NCI-H1417 treated with DMSO at 0.1 percent for 48 hours (cell line): ENCODE data around the gene BOC.

Experiments
- DNase-seq: peaks from one replicate; lab custom pipeline; 2025; lab: John Stamatoyannopoulos, UW

Gene BOC

GRCh38 chr3:113222451-113223086, 11.2 kb downstream of the BOC start:
- no peak for DNase-seq

GRCh38 chr3:113223475-113224281, 12.3 kb downstream of the BOC start:
- no peak for DNase-seq

- DNase-seq, result no peak
Measured at GRCh38 chr3:113225286-113225685, 13.9 kb downstream of the BOC start.

GRCh38 chr3:113226491-113226890, 15.1 kb downstream of the BOC start:
- DNase-seq, result no peak

GRCh38 chr3:113227146-113227545, 15.8 kb downstream of the BOC start:
- DNase-seq, result no peak

GRCh38 chr3:113228498-113229286, 17.3 kb downstream of the BOC start:
- DNase-seq, result no peak

- no peak for DNase-seq
Measured at GRCh38 chr3:113231391-113231790, 20.0 kb downstream of the BOC start.

GRCh38 chr3:113231827-113232253, 20.5 kb downstream of the BOC start:
- DNase-seq, result peak; percentile 39

GRCh38 chr3:113232342-113232741, 21.0 kb downstream of the BOC start:
- DNase-seq, result no peak

- DNase-seq, result no peak
Measured at GRCh38 chr3:113233497-113233896, 22.1 kb downstream of the BOC start.

GRCh38 chr3:113234028-113234427, 22.7 kb downstream of the BOC start:
- DNase-seq, result no peak

- no peak for DNase-seq
Measured at GRCh38 chr3:113234688-113235260, 23.4 kb downstream of the BOC start.

GRCh38 chr3:113238503-113238902, 27.1 kb downstream of the BOC start:
- no peak for DNase-seq

- no peak for DNase-seq
Measured at GRCh38 chr3:113240841-113241240, 29.5 kb downstream of the BOC start.

GRCh38 chr3:113241292-113242095, 30.1 kb downstream of the BOC start:
- no peak for DNase-seq

GRCh38 chr3:113242096-113242581, 30.8 kb downstream of the BOC start:
- DNase-seq, result no peak

GRCh38 chr3:113243071-113243470, 31.7 kb downstream of the BOC start:
- DNase-seq, result no peak

- DNase-seq, result no peak
Measured at GRCh38 chr3:113243846-113244245, 32.5 kb downstream of the BOC start.

GRCh38 chr3:113245761-113246161, 34.4 kb downstream of the BOC start:
- no peak for DNase-seq

GRCh38 chr3:113247068-113247467, 35.7 kb downstream of the BOC start:
- no peak for DNase-seq

- no peak for DNase-seq
Measured at GRCh38 chr3:113247675-113248458, 36.5 kb downstream of the BOC start.
